NCI-H2029 treated with DMSO at 0.1 percent for 48 hours (cell line): Measurements from ENCODE around the gene SH3RF2.
A peak's percentile ranks its signal among the peaks of the same experiment; 100 is the strongest.
"Not testable (repeated sequence)": the region's sequence is repeated elsewhere in the genome, so short reads cannot be mapped to it uniquely, and the experiment has no call there.

Experiments
- DNase-seq: peaks from one replicate; lab custom pipeline; 2025; lab: John Stamatoyannopoulos, UW

SH3RF2 gene

DNA sequence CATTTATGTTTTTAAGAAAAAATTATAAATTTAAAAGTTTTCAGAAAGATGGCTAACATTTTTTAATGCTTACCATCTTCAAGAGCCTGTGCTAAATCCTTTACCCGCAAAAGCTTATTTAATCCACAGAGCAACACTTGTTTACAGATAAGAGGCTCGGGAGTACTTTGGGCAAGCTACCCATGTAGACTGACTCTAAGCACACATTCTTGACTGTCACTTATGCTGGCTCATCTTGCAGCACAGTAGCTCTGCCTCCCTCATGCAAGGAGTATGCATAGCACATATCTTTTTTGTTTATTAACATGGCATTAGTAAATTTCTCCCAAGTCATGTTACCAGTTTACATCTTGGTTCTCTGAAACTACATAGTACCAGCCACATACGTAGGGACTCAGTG lies 14.7 kb downstream of the SH3RF2 start:
- DNase-seq: no peak

DNA sequence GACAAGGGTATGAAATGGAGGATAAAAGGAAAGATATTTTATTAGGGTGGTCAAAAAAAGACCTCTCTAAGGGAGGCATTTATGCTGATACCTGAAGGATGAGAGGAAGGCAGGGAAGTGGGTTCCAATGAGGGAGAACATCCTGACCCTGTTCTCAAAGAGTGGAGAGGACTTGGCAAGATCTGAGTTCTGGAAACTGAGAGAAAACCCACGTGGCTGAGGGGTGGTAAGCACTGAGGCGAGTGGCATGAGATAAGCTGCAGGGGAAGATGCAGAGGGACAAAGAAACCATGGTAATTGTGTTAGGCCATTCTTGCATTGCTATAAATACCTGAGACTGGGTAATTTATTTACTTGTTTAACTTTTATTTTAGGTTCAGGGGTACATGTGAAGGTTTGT lies 16.8 kb downstream of the SH3RF2 start:
- no peak for DNase-seq

DNA sequence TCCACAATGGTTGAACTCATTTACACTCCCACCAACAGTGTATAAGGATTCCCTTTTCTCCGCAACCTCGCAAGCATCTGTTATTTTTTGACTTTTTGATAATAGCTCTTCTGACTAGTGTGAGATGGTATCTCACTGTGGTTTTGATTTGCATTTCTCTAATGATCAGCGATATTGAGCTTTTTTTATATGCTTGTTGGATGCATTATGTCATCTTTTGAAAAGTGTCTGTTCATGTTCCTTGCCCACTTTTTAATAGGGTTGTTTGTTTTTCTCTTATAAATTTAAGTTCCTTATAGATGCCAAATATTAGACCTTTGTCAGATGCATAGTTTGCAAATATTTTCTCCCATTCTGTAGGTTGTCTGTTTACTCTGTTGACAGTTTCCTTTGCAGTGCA lies 17.8 kb downstream of the SH3RF2 start:
- DNase-seq: not testable (repeated sequence)

DNA sequence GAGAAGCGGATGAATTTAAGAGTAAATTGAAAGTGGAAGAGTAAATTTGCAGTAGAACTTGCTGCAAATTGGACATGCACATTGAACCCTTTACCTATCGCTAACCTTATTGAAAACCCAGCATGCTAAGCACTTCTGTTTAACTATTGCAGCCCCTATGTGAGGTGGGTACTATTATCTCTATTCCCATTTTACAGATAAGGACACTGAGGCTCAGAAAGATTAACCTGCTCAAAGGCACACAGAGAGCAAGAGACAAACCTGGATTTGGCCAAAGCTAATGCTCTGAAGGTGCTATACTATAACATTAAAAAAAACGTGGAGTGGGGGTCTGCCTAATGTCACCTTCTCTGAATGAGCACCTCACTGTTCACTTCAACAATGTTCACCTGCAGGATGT lies 21.0 kb downstream of the SH3RF2 start:
- no peak for DNase-seq

DNA sequence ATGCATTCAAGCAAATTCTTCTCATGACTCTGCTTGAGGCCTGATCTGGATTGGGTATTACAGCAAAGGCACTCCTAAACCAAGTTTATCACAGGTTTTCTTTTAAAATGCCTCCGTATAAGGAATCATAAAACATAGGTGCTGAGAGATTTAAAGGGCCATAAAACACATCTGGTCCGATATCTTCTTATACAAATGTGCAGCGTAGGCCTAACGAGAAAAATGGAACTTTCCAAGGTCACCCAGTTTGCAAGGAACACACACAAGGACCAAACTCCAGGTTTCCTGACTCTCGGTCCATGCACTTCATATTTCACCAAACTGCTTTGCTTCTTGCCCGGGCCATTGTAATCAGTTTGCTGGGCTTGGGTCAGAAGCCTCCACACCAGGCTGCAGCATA lies 22.1 kb downstream of the SH3RF2 start:
- no peak for DNase-seq

DNA sequence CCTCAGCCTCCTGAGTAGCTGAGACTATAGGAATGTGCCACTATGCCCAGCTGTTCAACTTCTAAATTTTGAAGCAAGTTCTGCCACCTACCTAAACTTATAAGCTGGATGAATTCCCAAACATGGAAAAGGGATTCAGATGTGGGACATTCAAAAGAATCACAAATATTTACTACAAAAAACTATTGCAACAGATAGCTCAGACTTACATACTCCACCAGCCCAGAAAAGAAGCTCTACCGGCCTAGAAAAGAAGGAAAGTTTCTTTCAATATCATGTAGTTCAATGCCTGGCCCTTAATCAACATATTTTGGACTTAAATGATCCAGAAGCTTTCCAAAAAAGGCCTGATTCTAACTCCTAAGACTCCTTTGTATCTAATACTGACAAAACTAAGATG lies 23.8 kb downstream of the SH3RF2 start:
- DNase-seq: no peak

DNA sequence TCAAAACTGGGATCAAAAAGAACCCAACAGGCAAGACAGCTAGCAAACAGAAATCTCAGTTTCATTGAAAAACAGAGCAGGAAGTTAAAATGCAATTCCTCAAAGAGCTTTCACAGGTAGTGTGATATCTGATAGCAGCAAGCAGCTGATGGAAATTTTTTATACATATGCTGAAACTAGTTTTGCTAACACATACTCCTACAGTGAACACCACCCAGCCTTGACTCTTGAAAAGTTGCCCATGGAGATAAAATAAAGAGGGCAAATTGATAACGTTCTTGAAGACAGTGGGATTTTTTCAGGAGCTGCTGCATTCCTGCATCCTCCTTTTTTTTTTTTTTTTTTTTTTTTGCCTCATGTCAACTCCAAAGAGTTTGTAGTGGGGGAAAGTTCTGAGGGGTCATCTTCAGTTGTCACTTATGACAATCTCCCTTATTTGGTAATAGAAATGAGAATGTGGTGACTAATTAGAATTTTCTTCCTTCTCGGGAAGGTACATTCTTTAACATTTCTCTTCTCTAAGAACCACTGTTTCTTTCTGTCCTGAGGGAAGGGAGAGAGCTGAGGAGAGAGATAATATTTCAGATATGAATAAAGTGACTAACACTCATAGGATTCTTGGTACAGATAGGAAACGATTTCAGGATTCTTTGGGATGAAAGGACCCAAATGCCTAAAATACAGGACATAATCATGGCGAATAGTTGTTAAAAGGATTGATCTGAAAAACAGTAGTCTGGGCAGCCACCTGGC lies 24.6 kb downstream of the SH3RF2 start:
- DNase-seq: no peak

DNA sequence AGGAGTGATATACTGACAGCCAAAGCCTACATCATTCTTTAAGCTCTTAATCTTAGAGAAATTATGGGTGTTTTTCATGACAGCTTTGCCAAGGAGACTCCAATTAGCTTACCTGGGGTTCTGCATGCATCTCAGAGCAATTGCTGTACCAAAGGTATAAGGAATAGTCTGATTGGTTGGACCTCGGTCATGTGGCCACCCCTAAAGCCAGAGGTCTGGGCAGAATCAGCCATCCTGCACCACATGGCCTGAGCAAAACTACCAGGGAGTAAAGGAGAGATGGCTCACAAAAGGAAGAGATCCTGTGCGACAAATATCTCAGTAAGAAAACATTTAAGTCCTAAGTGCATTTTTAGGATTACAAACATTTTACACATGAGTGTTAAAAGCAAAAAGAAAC lies 25.6 kb downstream of the SH3RF2 start:
- DNase-seq: no peak

DNA sequence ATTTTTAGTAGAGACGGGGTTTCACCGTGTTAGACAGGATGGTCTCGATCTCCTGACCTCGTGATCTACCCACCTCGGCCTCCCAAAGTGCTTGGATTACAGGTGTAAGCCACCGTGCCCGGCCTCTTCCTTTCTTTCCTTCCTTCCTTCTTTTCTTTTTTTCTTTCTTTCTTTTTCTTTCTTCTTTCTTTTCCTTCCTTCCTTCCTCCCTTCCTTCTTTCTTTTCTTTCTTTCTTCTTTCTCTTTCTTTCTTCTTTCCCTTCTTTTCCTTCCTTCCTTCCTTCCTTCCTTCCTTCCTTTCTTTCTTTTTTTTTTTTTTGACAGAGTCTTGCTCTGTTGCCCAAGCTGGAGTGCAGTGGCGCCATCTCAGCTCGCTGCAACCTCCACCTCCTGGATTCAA lies 27.6 kb downstream of the SH3RF2 start:
- DNase-seq: not testable (repeated sequence)

DNA sequence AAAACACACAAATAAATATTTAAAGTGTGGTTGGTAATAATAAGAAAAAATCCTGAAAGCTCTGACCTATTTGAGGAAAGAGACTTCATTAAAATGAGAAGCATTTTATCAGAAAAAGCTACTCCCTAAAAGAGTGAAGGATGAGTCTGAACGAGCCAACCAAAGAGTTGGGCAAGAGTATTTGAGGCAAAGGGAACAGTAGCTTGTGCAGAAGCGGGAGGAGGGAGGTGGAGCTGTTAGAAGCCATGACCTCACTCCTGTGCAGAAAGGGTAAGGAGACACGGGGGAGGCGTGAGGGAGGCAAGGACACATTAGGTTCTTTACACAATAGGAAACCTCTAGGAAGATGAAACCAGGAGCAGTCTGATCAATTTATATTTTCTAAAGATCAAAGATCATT lies 29.4 kb downstream of the SH3RF2 start:
- DNase-seq: peak; percentile 73

DNA sequence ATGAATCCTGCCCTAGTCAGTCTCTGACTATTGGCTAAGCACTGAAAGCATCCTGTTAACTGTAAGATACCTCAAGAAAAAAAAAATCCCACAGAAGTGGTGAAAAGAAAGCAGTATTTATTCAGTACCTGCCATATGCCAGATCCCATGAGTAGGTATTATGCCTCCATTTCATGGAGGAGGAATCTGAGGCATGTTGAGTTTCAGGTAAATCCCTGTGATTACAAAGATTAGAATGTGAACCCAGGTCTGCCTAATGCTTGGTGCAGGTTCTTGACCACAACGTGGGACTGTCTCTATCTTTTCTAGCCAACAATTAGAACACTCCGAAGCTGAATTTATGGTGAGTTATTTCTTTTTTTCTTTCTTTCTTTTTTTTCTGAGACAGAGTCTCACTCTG lies 30.9 kb downstream of the SH3RF2 start:
- no peak for DNase-seq

DNA sequence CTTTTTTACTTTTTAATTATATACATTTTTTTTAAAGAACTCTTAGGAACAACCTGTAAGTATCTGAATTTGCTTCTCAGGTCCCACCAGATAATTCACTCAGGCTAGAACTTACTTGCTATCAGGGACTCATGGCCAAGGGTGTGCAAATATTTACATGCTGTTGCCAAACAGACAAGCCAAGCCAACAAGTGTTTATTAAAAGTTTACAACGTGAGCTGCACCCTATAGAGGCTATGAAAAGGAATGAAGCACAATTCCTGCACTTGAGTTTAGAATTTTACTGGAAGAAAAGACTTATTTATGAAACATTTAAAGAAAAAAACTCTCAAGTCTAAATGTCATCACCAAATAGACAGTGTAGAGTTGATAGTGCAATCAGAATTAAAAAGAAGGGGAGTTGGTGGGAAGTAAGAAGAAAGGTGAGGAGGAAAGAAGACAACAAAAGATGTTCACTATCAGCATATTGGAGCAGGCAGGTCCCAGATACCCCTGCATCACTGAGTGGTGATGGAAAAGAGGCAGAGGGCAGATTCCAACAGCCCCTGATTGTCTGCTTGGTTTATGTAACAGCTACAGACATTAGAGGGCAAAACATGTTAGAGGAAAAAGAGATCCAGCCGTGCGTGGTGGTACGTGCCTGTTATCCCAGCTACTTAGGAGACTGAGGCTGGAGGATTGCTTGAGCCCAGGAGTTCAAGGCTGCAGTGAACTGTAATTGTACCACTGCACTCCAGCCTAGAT lies 32.8 kb downstream of the SH3RF2 start:
- no peak for DNase-seq

DNA sequence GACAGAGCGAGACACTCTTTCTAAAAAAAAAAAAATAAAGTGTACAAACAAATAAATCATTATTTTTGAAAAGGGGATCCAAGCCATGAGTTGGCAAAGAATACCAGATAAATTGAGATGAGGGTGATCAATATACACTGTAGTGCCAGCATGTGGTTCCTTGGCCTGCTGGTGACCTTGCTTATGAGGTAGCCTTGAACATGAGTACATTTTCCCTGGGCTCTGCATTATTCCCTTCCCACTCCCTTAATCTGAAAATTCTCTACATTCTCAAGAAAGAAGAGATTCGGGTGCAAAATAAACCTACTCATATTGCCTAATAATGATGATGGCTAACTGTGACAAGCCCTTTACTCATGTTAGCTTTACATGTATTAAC lies 33.3 kb downstream of the SH3RF2 start:
- DNase-seq: no peak

DNA sequence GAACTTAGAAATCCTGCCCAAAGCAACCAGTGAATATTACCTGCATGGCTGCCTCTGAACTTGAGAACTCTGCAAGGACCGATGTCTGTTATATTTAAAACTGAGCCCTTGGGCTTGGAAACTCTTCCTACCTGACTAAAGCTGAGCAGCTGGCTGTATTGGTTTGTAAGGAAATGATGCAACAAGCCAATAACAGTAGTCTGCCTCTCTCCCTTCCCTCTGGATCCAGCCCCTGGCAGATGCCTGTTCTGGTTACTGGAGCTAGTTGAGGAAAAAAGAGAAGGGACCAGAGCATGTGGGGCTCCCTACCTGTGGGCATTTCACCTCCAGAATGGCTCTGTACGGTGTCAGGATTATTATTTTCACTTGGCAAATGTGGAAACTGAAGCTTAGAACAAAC lies 34.7 kb downstream of the SH3RF2 start:
- DNase-seq: no peak

DNA sequence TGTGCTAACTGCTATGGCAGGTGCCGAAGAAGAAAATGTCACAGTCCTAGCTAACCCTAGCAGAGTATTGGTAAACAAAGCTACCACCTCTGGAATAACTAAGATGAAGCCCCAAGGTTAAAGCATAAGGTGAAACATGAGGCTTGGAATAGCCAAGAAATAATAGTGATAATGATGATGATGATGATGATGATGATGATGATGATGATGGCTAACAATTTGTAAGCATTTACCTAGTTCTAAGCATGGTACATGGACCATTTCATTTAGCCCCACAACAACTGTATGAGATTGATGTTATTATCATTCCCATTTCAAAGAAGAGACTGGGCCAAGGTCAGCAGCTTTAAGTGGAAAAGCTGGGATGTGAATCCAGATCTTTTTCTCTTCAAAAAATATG lies 35.3 kb downstream of the SH3RF2 start:
- DNase-seq: no peak

DNA sequence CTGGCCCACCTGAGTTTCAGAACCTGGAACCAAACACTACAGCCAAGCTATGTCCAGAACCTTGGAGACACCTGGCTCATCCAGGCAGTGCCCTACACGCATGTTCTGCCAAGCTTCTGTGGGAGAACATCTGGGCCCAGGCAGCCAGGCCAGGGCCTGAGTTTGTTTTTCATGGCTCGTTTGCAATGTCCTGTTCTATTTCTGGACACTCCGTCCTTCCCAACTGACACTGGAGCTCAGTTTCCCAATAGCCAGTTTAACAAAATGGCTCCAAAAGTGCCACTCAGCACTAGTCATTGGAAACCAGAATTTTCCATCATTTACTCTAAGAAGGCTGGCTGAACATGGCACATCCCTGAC lies 38.6 kb downstream of the SH3RF2 start:
- DNase-seq: no peak

DNA sequence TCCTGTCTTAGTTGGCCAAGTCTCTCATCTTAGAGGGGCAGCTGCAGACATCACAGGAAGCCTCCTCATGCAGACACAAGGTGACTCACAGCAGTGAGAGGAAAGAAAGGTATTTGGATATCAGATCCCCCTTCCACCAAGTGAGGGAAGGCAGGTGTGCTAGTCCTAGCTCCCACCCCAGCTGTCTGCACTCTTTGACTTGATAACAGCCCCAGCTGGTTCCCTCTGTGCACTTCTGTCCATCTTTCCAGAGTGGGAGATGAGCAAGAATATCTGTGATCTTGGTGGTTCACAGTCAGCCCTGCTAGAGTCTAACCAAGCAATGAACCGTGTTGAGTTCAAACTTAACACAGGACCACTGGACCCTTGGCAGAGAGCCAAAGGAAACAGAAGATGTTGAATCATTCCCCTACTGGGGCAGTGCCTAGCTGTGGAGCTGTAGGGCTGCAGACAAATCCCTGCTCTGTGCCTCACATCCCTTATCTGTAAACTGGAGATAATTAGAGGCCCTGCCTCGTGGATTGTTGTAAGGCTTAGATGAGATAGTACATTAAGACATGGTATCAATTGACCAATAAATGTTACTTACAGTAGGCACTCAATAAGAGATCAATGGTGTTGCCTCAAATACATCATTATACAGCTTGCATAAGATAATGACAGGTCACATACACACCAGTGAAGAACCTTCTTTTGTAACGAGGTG lies 39.1 kb downstream of the SH3RF2 start:
- DNase-seq: peak; percentile 12

DNA sequence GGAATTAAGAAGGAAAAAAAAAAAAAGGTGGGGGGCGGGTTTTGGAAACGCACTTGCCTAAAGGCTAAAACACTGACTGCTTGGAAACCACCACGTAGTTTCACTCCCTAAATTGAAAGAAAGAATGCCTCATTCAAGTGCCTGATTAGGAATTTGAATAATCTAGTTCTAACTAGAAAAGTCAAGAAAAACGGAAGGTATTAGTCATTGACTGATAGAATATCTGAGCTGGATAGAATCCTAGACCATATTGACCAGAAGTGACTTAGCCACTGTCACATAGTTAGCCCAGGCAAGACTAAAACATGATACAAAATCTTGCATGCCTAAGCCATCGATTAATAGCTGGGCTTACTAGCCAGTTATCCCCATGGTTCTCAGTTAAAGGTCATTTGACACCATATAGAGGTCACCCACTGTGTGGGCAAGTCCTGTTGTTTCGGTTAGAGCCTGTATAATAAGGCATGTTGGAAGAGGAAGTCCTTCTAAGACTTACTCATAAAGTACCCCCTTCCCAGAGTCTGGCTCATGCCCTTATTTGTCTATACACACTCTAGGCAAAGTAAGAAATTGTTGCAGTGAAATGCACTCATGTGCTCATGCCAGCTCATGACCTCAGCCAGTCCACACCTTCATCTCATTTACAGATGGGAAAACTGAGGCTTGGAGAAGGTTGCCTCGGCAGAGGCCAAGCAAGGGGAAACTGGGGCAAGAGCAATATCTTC lies 40.2 kb downstream of the SH3RF2 start:
- DNase-seq: no peak

DNA sequence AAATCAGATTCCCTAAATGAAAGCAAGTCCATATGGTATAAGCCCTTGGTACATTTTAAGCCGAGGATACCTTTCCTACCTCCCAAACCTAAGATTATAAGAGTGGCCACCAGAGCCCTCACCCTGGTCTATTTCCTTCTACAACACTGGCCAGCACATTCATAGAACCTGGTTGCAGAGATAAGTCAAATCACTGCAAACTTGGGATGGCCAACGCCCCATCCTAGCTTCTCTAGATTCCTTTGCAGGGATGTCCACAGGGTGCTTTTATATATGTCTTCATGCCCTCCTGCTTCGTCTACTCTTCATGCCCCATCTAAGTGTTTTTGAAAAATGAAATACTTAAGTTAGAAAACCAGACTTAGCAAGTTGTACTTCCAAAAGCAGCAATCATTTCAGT lies 41.8 kb downstream of the SH3RF2 start:
- no peak for DNase-seq

DNA sequence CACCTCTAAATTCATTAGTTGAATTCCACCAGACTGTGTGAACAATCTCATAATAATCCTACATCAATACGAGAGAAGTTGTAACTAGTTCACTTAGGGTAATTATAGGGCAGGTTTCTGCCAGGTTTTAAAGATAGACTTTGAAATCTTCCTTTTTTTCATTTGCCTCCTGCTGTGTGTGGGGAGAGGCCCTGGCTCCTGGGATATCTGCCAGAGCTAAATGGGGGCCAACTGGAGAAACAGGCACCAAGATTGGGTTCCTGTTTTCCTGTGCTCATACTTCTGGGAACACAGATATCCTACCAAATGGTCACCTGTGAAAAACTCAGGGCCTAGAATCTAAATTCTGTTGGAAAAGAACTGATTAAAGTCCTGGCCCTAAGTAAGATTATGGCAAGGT lies 42.3 kb downstream of the SH3RF2 start:
- DNase-seq: no peak

DNA sequence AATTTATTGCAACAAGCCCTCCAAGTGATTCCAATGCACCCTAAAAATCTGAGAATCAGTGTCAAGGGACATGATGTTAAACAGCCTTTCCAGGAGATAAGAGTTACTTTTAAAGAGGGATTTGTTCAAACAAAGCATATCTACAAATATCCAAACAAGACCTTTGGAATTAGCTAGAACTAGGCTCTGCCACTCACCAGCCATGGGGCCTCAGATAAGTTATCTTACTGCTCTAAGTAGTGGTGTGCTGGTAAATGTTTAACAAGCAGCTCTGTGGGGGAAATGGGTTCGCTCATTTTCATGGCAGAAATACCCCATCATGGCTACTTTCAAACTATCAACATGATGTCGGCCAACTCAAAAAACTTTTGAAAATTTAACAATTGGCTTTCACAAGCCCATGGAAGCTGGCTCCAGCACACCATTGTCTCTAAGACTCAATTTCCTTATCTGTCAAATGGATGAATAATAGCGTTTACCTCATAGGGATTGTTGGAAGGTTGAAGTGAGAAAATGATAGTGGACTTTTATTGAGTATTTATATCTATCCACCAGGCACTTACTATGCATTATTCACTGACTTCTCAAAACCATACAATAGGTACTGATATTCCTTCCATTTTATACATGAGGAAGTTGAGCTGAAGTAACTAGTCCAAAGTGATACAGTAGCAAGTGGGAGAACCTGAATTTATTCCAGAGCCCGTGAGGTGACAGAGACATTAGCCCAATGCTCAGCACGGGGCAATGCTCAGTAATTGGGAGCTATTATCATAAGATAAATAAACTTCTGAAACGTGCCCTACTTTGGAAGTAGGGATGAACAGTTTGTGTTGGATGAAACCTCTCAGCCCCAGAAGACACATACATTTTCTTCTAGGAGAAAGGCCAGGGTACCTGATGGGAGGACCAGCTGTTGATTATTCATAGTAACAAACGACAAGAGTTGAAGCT lies 43.2 kb downstream of the SH3RF2 start:
- DNase-seq: no peak
